ENCODE data around the gene LRRC53.

DNA sequence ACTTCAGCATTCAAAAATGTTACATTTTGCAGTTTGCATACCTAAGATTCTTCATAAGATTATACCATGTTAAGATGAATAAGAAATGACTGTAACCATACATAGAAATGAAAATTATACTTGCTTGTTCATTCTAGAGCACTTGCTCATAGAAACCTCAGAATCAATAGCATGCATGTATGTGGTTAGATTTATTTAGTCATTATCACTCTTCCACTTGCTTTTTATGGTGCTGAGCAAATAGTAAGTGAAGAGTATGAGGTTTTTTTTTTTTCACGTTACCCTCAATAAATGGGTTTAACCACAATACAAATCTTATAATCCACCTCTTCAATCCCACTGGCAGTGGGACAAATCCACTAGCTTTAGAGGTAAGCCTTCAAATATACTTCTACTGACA is 84.7 kb downstream of the LRRC53 start:
- TF ChIP-seq, protein P1, sequence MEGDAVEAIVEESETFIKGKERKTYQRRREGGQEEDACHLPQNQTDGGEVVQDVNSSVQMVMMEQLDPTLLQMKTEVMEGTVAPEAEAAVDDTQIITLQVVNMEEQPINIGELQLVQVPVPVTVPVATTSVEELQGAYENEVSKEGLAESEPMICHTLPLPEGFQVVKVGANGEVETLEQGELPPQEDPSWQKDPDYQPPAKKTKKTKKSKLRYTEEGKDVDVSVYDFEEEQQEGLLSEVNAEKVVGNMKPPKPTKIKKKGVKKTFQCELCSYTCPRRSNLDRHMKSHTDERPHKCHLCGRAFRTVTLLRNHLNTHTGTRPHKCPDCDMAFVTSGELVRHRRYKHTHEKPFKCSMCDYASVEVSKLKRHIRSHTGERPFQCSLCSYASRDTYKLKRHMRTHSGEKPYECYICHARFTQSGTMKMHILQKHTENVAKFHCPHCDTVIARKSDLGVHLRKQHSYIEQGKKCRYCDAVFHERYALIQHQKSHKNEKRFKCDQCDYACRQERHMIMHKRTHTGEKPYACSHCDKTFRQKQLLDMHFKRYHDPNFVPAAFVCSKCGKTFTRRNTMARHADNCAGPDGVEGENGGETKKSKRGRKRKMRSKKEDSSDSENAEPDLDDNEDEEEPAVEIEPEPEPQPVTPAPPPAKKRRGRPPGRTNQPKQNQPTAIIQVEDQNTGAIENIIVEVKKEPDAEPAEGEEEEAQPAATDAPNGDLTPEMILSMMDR (IDR thresholded peaks at IDR 0.05), result no peak
- TF ChIP-seq POLR2A (IDR thresholded peaks at IDR 0.05) (no peak), EP300 (IDR thresholded peaks at IDR 0.05) (no peak)
